Activated T-helper 2 cell treated with anti-CD3 and anti-CD28 coated beads, Interferon-gamma antibody, Interleukin-2, Interleukin-4, amounts not matched to agents 10 μg/mL and 5 μg/mL and 100 μg/mL, durations not matched to agents 14 hours and 24 hours and 36 hours (primary cell): ENCODE results near the gene LMO2. TPM values are rescaled to one million over a fixed set of nuclear protein-coding genes. Genes with fewer than 3 reads are reported as not detected.
"Not testable (repeated sequence)": the region's sequence is repeated elsewhere in the genome, so short reads cannot be mapped to it uniquely, and the experiment has no call there.

ENCODE experiments used
- DNase-seq: peaks from one replicate; pipeline ENCODE4 v3.0.0; 2021; ENCODE audit warnings: low spot score
- H3K27ac Mint-ChIP-seq: one replicate; pipeline ENCODE4 v1.8.0; 2021; ENCODE audit warnings: mixed read lengths
- H3K27me3 Mint-ChIP-seq: one replicate; pipeline ENCODE4 v1.8.0; 2021; ENCODE audit warnings: low read depth, mixed read lengths
- H3K36me3 Mint-ChIP-seq: one replicate; pipeline ENCODE4 v1.8.0; 2021; ENCODE audit warnings: low read depth, mixed read lengths
- H3K4me1 Mint-ChIP-seq: one replicate; pipeline ENCODE4 v1.8.0; 2021; ENCODE audit warnings: low read depth, mixed read lengths
- H3K4me3 Mint-ChIP-seq: one replicate; pipeline ENCODE4 v1.8.0; 2021; ENCODE audit warnings: low read depth, mild to moderate bottlenecking, moderate library complexity, mixed read lengths
- H3K9me3 Mint-ChIP-seq: one replicate; pipeline ENCODE4 v1.8.0; 2021; ENCODE audit warnings: mixed read lengths
- intact Hi-C: fragments of 100-400 bp; cut with micrococcal nuclease; formaldehyde crosslinking; loops from one replicate; pipeline ENCODE4 v1.15.1; 2023
- total RNA-seq: library from RNA; stranded (reverse); gene quantifications from 2 replicates; pipeline ENCODE4 v1.2.3, GENCODE V29; 2022

Gene LMO2
- total RNA-seq, 1 donor from 2014 or later: not detected

GRCh38 chr11:33861386-33861785 lies 30.5 kb downstream of the LMO2 start:
- H3K27me3 Mint-ChIP-seq: peaks cover 58% of the 10 kb centered on the region
- no peak overlapping the region for H3K27ac Mint-ChIP-seq
- H3K9me3 Mint-ChIP-seq: no peaks in the 10 kb centered on the region
- no peak overlapping the region for H3K4me3 Mint-ChIP-seq
- intact Hi-C loops: no loop called here
- no peaks in the 10 kb centered on the region for H3K4me1 Mint-ChIP-seq
- H3K36me3 Mint-ChIP-seq: no peaks in the 10 kb centered on the region
- DNase-seq: no peak

GRCh38 chr11:33860926-33861325 lies 30.9 kb downstream of the LMO2 start:
- intact Hi-C loops: no loop called here

GRCh38 chr11:33859306-33859705 lies 32.6 kb downstream of the LMO2 start:
- intact Hi-C loops: no loop called here
- no peaks in the 10 kb centered on the region for H3K36me3 Mint-ChIP-seq

More at GRCh38 chr11:33860926-33861325, 30.9 kb downstream of the LMO2 start:
- Mint-ChIP-seq H3K36me3 (no peaks in the 10 kb centered on the region), H3K9me3 (no peaks in the 10 kb centered on the region), H3K4me3 (no peak overlapping the region), H3K27ac (no peak overlapping the region), H3K27me3 (peaks cover 56% of the 10 kb centered on the region), H3K4me1 (no peaks in the 10 kb centered on the region)
- no peak for DNase-seq

GRCh38 chr11:33857933-33858371 lies 33.9 kb downstream of the LMO2 start:
- peaks cover 49% of the 10 kb centered on the region for H3K27me3 Mint-ChIP-seq

More at GRCh38 chr11:33859306-33859705, 32.6 kb downstream of the LMO2 start:
- H3K27ac Mint-ChIP-seq: no peak overlapping the region
- H3K4me1 Mint-ChIP-seq: no peaks in the 10 kb centered on the region
- peaks cover 49% of the 10 kb centered on the region for H3K27me3 Mint-ChIP-seq
- no peaks in the 10 kb centered on the region for H3K9me3 Mint-ChIP-seq
- DNase-seq: no peak
- H3K4me3 Mint-ChIP-seq: no peak overlapping the region

GRCh38 chr11:33855500-33855899 lies 36.4 kb downstream of the LMO2 start:
- Mint-ChIP-seq H3K36me3 (no peaks in the 10 kb centered on the region), H3K9me3 (no peaks in the 10 kb centered on the region), H3K4me3 (no peak overlapping the region), H3K27ac (no peak overlapping the region), H3K4me1 (no peaks in the 10 kb centered on the region), H3K27me3 (peaks cover 46% of the 10 kb centered on the region)
- intact Hi-C loops: no loop called here
- DNase-seq: no peak

More at GRCh38 chr11:33857933-33858371, 33.9 kb downstream of the LMO2 start:
- H3K27ac Mint-ChIP-seq: no peak overlapping the region
- DNase-seq: peak; percentile 48
- H3K4me1 Mint-ChIP-seq: no peaks in the 10 kb centered on the region
- intact Hi-C loops: loop anchor here (1.0 kb wide), 3 partner anchors 113 to 501 kb away; no protein-coding TSS in a partner anchor
- no peaks in the 10 kb centered on the region for H3K9me3 Mint-ChIP-seq
- H3K4me3 Mint-ChIP-seq: no peak overlapping the region
- no peaks in the 10 kb centered on the region for H3K36me3 Mint-ChIP-seq

GRCh38 chr11:33848717-33849390 lies 43.0 kb downstream of the LMO2 start:
- Mint-ChIP-seq H3K4me1 (no peaks in the 10 kb centered on the region), H3K27me3 (peaks cover 42% of the 10 kb centered on the region), H3K9me3 (no peaks in the 10 kb centered on the region), H3K27ac (no peak overlapping the region), H3K4me3 (no peak overlapping the region), H3K36me3 (no peaks in the 10 kb centered on the region)
- intact Hi-C loops: no loop called here
- DNase-seq: no peak

GRCh38 chr11:33847251-33847650 lies 44.6 kb downstream of the LMO2 start:
- intact Hi-C loops: no loop called here
- Mint-ChIP-seq H3K36me3 (no peaks in the 10 kb centered on the region), H3K27ac (no peak overlapping the region), H3K4me3 (no peak overlapping the region), H3K4me1 (no peaks in the 10 kb centered on the region), H3K27me3 (peaks cover 29% of the 10 kb centered on the region), H3K9me3 (no peaks in the 10 kb centered on the region)
- DNase-seq: no peak

- no peak overlapping the region for H3K4me3 Mint-ChIP-seq
- no peak for DNase-seq
- peaks cover 28% of the 10 kb centered on the region for H3K27me3 Mint-ChIP-seq
- intact Hi-C loops: no loop called here
- H3K4me1 Mint-ChIP-seq: no peaks in the 10 kb centered on the region
- H3K36me3 Mint-ChIP-seq: no peaks in the 10 kb centered on the region
- no peak overlapping the region for H3K27ac Mint-ChIP-seq
- no peaks in the 10 kb centered on the region for H3K9me3 Mint-ChIP-seq
Measured at GRCh38 chr11:33844236-33844635, 47.6 kb downstream of the LMO2 start.

- intact Hi-C loops: no loop called here
- no peaks in the 10 kb centered on the region for H3K4me1 Mint-ChIP-seq
- H3K36me3 Mint-ChIP-seq: no peaks in the 10 kb centered on the region
- peaks cover 22% of the 10 kb centered on the region for H3K27me3 Mint-ChIP-seq
- no peaks in the 10 kb centered on the region for H3K9me3 Mint-ChIP-seq
- no peak overlapping the region for H3K4me3 Mint-ChIP-seq
- H3K27ac Mint-ChIP-seq: no peak overlapping the region
- DNase-seq: no peak
Measured at GRCh38 chr11:33843018-33843417, 48.9 kb downstream of the LMO2 start.

- no peak for DNase-seq
- H3K27ac Mint-ChIP-seq: no peak overlapping the region
Measured at GRCh38 chr11:33842236-33842915, 49.5 kb downstream of the LMO2 start.

GRCh38 chr11:33838234-33838633 lies 53.6 kb downstream of the LMO2 start:
- H3K9me3 Mint-ChIP-seq, H3K4me3 Mint-ChIP-seq, DNase-seq, H3K4me1 Mint-ChIP-seq, intact Hi-C loops, H3K27ac Mint-ChIP-seq, H3K36me3 Mint-ChIP-seq: not testable (repeated sequence)
- peaks cover 19% of the 10 kb centered on the region for H3K27me3 Mint-ChIP-seq

More at GRCh38 chr11:33842236-33842915, 49.5 kb downstream of the LMO2 start:
- Mint-ChIP-seq H3K4me3 (no peak overlapping the region), H3K27me3 (peaks cover 20% of the 10 kb centered on the region), H3K4me1 (no peaks in the 10 kb centered on the region), H3K9me3 (no peaks in the 10 kb centered on the region), H3K36me3 (no peaks in the 10 kb centered on the region)
- intact Hi-C loops: no loop called here

- peaks cover 21% of the 10 kb centered on the region for H3K27me3 Mint-ChIP-seq
- H3K27ac Mint-ChIP-seq, DNase-seq, H3K36me3 Mint-ChIP-seq, H3K4me3 Mint-ChIP-seq, H3K9me3 Mint-ChIP-seq, intact Hi-C loops, H3K4me1 Mint-ChIP-seq: not testable (repeated sequence)
Measured at GRCh38 chr11:33837334-33837733, 54.5 kb downstream of the LMO2 start.

- no peak overlapping the region for H3K27ac Mint-ChIP-seq
- no peak for DNase-seq
- no peaks in the 10 kb centered on the region for H3K36me3 Mint-ChIP-seq
- H3K9me3 Mint-ChIP-seq: no peaks in the 10 kb centered on the region
- intact Hi-C loops: no loop called here
- no peak overlapping the region for H3K4me3 Mint-ChIP-seq
- peaks cover 27% of the 10 kb centered on the region for H3K27me3 Mint-ChIP-seq
- no peaks in the 10 kb centered on the region for H3K4me1 Mint-ChIP-seq
Measured at GRCh38 chr11:33835143-33835878, 56.6 kb downstream of the LMO2 start.
